NCI-H524 (cell line): ENCODE measurements around the gene ZPBP2.
"Not testable (repeated sequence)": the region's sequence is repeated elsewhere in the genome, so short reads cannot be mapped to it uniquely, and the experiment has no call there.

Experiments used
- DNase-seq, 2 experiments: peaks; one replicate each; lab custom pipeline; 2025; lab: John Stamatoyannopoulos, UW

The ZPBP2 gene

GRCh38 chr17:39855911-39856649, 11.9 kb upstream of the ZPBP2 start:
- not testable (repeated sequence) for DNase-seq

GRCh38 chr17:39861235-39861634, 6.8 kb upstream of the ZPBP2 start:
- DNase-seq = no peak

- no peak for DNase-seq
Observed at GRCh38 chr17:39863244-39863917, 4.6 kb upstream of the ZPBP2 start.

GRCh38 chr17:39863918-39864746, 3.9 kb upstream of the ZPBP2 start, which contains the start of gene IKZF3:
Gene IKZF3 (minus strand): TSS chr17:39864312. CDS start chr17:39864126, 186 bp downstream.
- peak; percentile 51 to 69 for DNase-seq

- DNase-seq = no peak
Observed at GRCh38 chr17:39866013-39866730, 1.8 kb upstream of the ZPBP2 start.

GRCh38 chr17:39867084-39867879, 720 bp upstream of the ZPBP2 start:
- no peak for DNase-seq

- DNase-seq = no peak
Observed at GRCh38 chr17:39868554-39868942, 546 bp downstream of the ZPBP2 start.

GRCh38 chr17:39870776-39871175, 2.8 kb downstream of the ZPBP2 start:
- DNase-seq = no peak

GRCh38 chr17:39871801-39872200, 3.8 kb downstream of the ZPBP2 start:
- DNase-seq = no peak

- peak in 1 of 2 experiments; percentile 10 for DNase-seq
Observed at GRCh38 chr17:39872751-39873150, 4.7 kb downstream of the ZPBP2 start.

GRCh38 chr17:39886102-39886501, 18.1 kb downstream of the ZPBP2 start:
- DNase-seq = not testable (repeated sequence)

GRCh38 chr17:39887078-39887477, 19.1 kb downstream of the ZPBP2 start:
- DNase-seq = no peak

- DNase-seq = no peak
Observed at GRCh38 chr17:39889200-39889599, 21.2 kb downstream of the ZPBP2 start.

GRCh38 chr17:39894681-39895376, 26.8 kb downstream of the ZPBP2 start:
- no peak for DNase-seq

GRCh38 chr17:39898088-39898487, 30.1 kb downstream of the ZPBP2 start:
- DNase-seq = no peak

GRCh38 chr17:39899215-39899614, 31.2 kb downstream of the ZPBP2 start:
- DNase-seq = no peak

GRCh38 chr17:39902027-39902426, 34.0 kb downstream of the ZPBP2 start:
- DNase-seq = not testable (repeated sequence)

GRCh38 chr17:39903158-39903884, 35.3 kb downstream of the ZPBP2 start:
- no peak for DNase-seq

- DNase-seq = no peak
Observed at GRCh38 chr17:39904990-39905288, 36.9 kb downstream of the ZPBP2 start.

- DNase-seq = no peak
Observed at GRCh38 chr17:39908789-39909352, 40.9 kb downstream of the ZPBP2 start.
